Stimulated activated naive B cell treated with anti-CD40 and anti-IgM and Interleukin-4, amounts not matched to agents 10 μg/mL and 1 μg/mL and 100 μg/mL, for 72 hours (primary cell): ENCODE data around the gene THRAP3.

Experiments
- ATAC-seq, 2 donors: fragments of 150-1000 bp; cut with Tn5 transposase; replicated peaks; 2 replicates each; pipeline ENCODE4 v1.10.0; 2021; ENCODE audit warnings: moderate library complexity in 1 of 2
- DNase-seq: peaks from one replicate; pipeline ENCODE4 v3.0.0; 2021
- H3K27ac Mint-ChIP-seq: one replicate; pipeline ENCODE4 v1.8.0; 2022; ENCODE audit warnings: mild to moderate bottlenecking, mixed read lengths
- H3K27me3 Mint-ChIP-seq, 2 donors: one replicate each; pipeline ENCODE4 v1.8.0; 2022; ENCODE audit warnings: mixed read lengths in 2 of 2
- H3K36me3 Mint-ChIP-seq, 2 donors: one replicate each; pipeline ENCODE4 v1.8.0; 2022; ENCODE audit warnings: mixed read lengths in 2 of 2, mild to moderate bottlenecking in 1 of 2
- H3K4me1 Mint-ChIP-seq, 2 donors: one replicate each; pipeline ENCODE4 v1.8.0; 2022; ENCODE audit warnings: mixed read lengths in 2 of 2, mild to moderate bottlenecking in 1 of 2
- H3K4me3 Mint-ChIP-seq, 2 donors: one replicate each; pipeline ENCODE4 v1.8.0; 2022; ENCODE audit warnings: mild to moderate bottlenecking in 2 of 2, mixed read lengths in 2 of 2, moderate library complexity in 1 of 2
- H3K9me3 Mint-ChIP-seq, 2 donors: one replicate each; pipeline ENCODE4 v1.8.0; 2022; ENCODE audit warnings: mixed read lengths in 2 of 2, mild to moderate bottlenecking in 1 of 2

The THRAP3 gene

DNA sequence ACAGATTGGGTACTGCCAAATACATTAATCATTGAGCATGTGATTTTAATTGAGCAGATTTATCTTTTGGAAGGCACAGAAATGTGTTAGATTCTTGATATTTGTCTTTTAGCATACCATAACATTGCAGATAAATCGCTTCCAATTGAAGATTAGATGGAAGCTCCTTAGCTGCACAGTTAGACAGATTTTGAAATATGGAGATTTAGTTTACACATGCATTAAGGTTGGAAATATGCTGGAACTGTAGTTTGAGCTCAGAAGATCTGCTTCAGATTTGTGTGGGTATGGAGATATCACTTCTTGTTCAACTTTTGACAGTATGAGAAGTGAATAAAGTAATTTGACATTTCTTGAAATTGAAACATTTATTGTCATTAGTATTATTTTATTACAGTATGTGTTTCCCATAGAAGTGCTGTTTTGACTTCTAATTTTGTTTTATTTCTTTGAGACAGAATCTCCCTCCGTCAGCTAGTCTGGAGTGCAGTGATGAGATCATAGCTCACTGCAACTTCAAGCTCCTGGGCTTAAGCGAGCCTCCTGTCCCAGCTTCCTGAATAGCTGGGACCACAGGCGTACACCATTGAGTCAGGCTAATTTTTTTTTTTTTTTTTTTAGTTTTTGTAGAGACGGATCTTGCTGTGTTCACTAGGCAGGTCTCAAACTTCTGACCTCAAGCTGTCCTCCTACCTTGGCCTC, 29.1 kb downstream of the THRAP3 start:
- H3K36me3 Mint-ChIP-seq: peaks cover 36 to 43% of the 10 kb centered on the region in 2 donors
- ATAC-seq: no peak
- H3K4me3 Mint-ChIP-seq: no peak overlapping the region
- DNase-seq: no peak
- peaks cover 42 to 62% of the 10 kb centered on the region in 2 donors for H3K4me1 Mint-ChIP-seq
- H3K9me3 Mint-ChIP-seq: peaks cover 1 to 5% of the 10 kb centered on the region in 2 donors
- H3K27ac Mint-ChIP-seq: no peak overlapping the region
- H3K27me3 Mint-ChIP-seq: no peaks in the 10 kb centered on the region

DNA sequence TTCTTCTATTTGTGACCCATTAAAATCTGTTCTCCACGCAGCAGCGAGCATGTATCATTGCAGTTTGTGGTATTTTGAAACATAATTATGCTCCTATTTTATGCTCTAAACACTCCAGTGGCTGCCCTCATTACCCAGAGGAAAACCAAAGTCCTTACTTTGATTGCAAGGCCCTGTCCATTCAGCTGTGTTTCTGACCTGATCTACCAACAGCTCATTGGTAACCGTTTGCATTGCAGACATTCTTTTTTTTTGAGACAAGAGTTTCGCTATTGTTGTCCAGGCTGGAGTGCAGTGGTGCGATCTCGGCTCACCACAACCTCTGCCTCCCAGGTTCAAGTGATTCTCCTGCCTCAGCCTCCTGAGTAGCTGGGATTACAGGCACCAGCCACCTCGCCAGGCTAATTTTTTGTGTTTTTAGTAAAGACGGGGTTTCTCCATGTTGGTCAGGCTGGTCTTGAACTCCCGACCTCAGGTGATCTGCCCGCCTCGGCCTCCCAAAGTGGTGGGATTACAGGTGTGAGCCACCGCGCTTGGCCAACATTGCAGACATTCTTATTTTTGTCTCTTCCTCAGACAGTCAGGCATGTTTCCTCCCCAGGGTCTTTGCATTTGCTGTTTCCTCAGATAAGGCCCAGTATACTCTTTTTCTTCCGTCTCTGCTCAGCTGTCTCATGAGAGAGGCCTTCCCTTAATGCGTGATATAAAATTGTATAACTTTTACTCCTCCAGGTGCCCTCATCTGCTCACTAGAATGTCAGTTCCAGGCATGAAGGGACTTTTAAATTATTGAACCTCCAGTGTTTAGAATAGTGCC, 32.5 kb downstream of the THRAP3 start:
- DNase-seq (no peak), ATAC-seq (peak; percentile 46 to 55)
- Mint-ChIP-seq H3K27me3 (no peaks in the 10 kb centered on the region), H3K36me3 (peaks cover 20 to 34% of the 10 kb centered on the region in 2 donors), H3K9me3 (no peaks in the 10 kb centered on the region), H3K4me1 (peaks cover 27 to 38% of the 10 kb centered on the region in 2 donors), H3K4me3 (peak overlapping the region; percentile 25 to 61), H3K27ac (peak overlapping the region; percentile 68)

DNA sequence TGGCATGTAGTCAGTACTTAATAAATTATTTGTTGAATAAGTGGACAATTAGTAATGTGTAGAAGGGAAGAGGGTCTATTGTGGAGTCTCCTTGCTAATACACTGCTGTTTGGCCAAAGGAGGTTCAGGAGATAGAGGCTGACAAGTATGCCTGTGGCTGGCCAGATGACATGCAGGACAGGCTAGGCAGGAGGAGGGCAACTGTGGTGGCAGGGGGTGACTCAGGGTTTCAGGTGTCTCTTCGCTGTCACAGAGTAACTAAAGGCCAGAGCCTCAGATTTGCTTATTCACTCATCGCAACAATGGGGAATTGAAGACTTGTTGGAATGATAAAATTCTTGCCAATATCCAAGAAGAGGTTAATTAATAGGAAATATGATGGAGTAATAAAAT, 33.1 kb downstream of the THRAP3 start:
- Mint-ChIP-seq H3K27me3 (no peaks in the 10 kb centered on the region), H3K4me3 (peak overlapping the region; percentile 1 to 61), H3K4me1 (peaks cover 25 to 38% of the 10 kb centered on the region in 2 donors), H3K27ac (peak overlapping the region; percentile 68), H3K9me3 (no peaks in the 10 kb centered on the region), H3K36me3 (peaks cover 20 to 39% of the 10 kb centered on the region in 2 donors)
- ATAC-seq: peak; percentile 91
- DNase-seq: peak; percentile 8

DNA sequence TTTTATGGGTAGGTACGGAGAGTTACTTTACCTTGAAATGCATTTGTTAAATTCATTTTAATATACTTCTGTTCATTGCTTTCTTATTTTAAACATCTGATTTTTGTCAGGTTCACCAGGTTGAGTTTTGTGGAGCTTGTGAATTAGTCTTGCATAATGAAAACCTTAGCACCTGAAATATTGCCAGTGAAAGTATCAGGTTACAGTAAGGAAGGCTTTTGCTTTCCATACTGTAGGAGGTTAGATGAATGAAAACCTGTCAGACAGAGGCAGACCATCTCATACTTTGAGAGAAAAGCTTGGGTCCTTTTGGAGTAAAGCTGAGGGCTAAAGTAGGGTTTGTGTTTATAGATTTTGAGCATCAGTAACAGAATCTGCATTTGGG, 34.7 kb downstream of the THRAP3 start:
- H3K27ac Mint-ChIP-seq: peak overlapping the region; percentile 47
- H3K4me1 Mint-ChIP-seq: peaks cover 28 to 48% of the 10 kb centered on the region in 2 donors
- H3K4me3 Mint-ChIP-seq: no peak overlapping the region
- ATAC-seq: no peak
- no peaks in the 10 kb centered on the region for H3K9me3 Mint-ChIP-seq
- H3K36me3 Mint-ChIP-seq: peaks cover 24 to 46% of the 10 kb centered on the region in 2 donors
- no peak for DNase-seq
- H3K27me3 Mint-ChIP-seq: no peaks in the 10 kb centered on the region

- Mint-ChIP-seq H3K9me3 (no peaks in the 10 kb centered on the region), H3K4me1 (peaks cover 11 to 39% of the 10 kb centered on the region in 2 donors), H3K36me3 (peaks cover 17 to 36% of the 10 kb centered on the region in 2 donors), H3K4me3 (no peak overlapping the region), H3K27ac (peak overlapping the region; percentile 62), H3K27me3 (no peaks in the 10 kb centered on the region)
- DNase-seq (no peak), ATAC-seq (no peak)
Observed at GRCh38 chr1:36268981-36269380, 44.7 kb downstream of the THRAP3 start.

DNA sequence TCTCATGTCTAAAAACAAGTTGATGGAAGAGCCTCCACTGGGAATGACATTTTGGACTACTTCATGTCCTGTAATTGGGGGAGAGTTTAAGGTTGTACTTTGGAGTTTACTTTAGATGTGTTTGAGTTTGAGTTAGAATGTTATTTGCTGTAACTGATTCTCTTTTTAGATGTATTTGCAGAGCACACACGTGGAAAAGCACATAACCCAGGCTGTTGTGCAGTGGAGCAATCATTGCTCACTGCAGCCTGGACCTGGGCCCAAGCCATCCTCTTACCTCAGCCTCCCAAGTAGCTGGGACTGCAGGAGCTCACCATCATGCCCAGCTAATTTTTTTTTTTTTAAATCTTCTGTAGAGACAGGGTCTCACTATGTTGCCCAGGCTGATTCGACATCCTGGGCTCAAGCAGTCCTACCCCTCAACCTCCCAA, 45.2 kb downstream of the THRAP3 start:
- peak overlapping the region; percentile 59 for H3K27ac Mint-ChIP-seq
- no peak for ATAC-seq
- no peak for DNase-seq
- no peaks in the 10 kb centered on the region for H3K27me3 Mint-ChIP-seq
- H3K9me3 Mint-ChIP-seq: no peaks in the 10 kb centered on the region
- H3K4me1 Mint-ChIP-seq: peaks cover 9 to 35% of the 10 kb centered on the region in 2 donors
- H3K4me3 Mint-ChIP-seq: no peak overlapping the region
- peaks cover 14 to 31% of the 10 kb centered on the region in 2 donors for H3K36me3 Mint-ChIP-seq

- H3K27ac Mint-ChIP-seq: no peak overlapping the region
- DNase-seq: no peak
Observed at GRCh38 chr1:36273024-36273423, 48.8 kb downstream of the THRAP3 start.

DNA sequence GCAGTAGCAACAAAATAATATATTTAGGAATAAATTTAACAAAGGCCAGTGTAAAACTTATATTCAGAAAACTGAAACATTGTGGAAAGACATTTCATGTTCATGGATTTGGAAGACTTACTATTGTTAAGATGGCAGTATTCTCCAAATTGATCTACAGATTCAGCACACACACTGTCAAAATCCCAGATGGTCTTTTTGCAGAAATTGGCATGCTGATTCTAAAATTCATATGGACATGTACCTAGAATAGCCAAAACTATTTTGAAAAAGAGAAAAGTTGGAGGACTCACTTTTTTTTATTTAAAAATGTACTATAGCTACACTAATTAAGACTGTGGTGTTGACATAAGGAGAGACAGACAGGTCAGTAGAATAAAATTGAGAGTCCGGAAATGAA, 50.0 kb downstream of the THRAP3 start:
- Mint-ChIP-seq H3K27ac (no peak overlapping the region), H3K4me1 (peaks cover 1 to 21% of the 10 kb centered on the region in 2 donors), H3K9me3 (no peaks in the 10 kb centered on the region), H3K27me3 (no peaks in the 10 kb centered on the region), H3K4me3 (no peak overlapping the region), H3K36me3 (peaks cover 14 to 22% of the 10 kb centered on the region in 2 donors)
- no peak for DNase-seq
- ATAC-seq: no peak

More at GRCh38 chr1:36273024-36273423, 48.8 kb downstream of the THRAP3 start:
- Mint-ChIP-seq H3K9me3 (no peaks in the 10 kb centered on the region), H3K4me3 (no peak overlapping the region), H3K4me1 (peaks cover 4 to 26% of the 10 kb centered on the region in 2 donors), H3K36me3 (peaks cover 19 to 31% of the 10 kb centered on the region in 2 donors), H3K27me3 (no peaks in the 10 kb centered on the region)
- ATAC-seq: no peak

DNA sequence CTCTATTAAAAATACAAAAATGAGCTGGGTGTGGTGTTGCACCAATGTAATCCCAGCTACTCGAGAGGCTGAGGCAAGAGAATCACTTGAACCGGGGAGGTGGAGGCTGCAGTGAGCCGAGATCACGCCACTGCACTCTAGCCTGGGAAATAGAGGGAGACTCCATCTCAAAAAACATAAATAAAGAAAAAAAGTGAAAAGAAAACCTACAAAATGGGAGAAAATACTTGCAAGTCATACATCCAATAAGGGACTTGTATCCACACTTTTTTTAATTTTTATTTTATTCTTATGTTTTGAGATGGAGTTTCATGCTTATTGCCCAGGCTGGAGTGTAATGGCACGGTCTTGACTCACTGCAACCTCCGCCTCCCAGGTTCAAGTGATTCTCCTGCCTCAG, 52.4 kb downstream of the THRAP3 start:
- Mint-ChIP-seq H3K4me1 (peaks cover 5 to 38% of the 10 kb centered on the region in 2 donors), H3K36me3 (peaks cover 8 to 11% of the 10 kb centered on the region in 2 donors)

DNA sequence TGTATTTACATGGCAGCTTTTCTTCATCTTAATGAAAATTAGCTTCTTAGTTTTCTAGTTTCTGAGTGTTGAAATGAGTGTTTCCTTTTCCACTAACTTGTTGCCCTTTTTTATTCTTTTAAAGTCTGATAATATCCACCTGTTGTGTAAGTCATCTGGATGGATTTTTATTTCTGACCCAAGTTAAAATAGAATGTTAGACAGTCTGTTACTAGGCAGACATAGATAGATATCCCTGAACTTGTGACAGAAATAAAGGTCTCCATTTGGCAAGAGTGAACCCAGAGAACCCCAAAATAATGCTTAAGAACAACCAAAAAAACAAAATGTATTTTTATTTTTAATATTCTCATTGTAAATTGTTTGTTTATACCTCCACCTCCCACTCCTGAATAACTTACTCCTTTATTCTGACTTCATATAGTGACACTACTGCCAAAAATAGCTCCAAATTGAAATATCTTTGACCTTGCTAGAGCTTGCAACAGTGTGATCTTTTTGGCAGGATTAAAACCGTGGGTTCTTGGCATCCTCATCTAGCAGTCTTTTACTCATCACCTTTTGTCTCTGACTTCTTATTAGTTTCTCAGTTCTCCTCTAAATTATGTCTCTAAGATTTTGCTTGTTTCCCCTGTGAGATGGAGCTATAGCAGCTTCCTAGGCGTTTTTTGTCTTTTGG, 55.0 kb downstream of the THRAP3 start:
- Mint-ChIP-seq H3K27me3 (no peaks in the 10 kb centered on the region), H3K9me3 (no peaks in the 10 kb centered on the region), H3K27ac (no peak overlapping the region), H3K4me1 (peaks cover 5 to 22% of the 10 kb centered on the region in 2 donors), H3K4me3 (no peak overlapping the region), H3K36me3 (peaks cover 12 to 13% of the 10 kb centered on the region in 2 donors)
- no peak for DNase-seq
- ATAC-seq: no peak

More for the DNA sequence above, 52.4 kb downstream of the THRAP3 start:
- Mint-ChIP-seq H3K9me3 (no peaks in the 10 kb centered on the region), H3K27ac (no peak overlapping the region), H3K4me3 (no peak overlapping the region), H3K27me3 (no peaks in the 10 kb centered on the region)
- no peak for ATAC-seq
- no peak for DNase-seq

DNA sequence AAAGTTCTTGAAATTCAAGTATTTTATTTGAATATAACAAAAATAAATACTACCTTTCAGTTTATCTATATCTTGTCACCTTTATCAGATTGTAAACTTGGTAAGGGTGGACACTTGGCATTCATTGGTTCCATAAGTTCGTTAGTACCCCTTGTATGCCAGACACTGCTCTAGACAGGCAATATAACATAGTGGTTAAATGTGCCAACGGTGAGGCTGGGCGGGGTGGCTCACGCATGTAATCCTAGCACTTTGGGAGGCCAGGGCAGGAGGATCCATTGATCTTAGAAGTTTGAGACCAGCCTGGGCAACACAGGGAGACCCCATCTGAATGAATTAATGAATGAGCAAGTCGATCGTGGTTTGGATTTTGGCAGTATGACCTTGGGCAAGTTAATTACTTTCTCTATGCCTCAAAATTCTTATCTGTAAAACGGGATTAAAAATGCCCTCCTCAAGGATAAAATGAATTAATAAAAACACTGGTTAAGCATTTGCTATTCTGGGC, 55.6 kb downstream of the THRAP3 start:
- Mint-ChIP-seq H3K9me3 (no peaks in the 10 kb centered on the region), H3K27me3 (no peaks in the 10 kb centered on the region), H3K4me1 (peaks cover 5 to 22% of the 10 kb centered on the region in 2 donors), H3K36me3 (peaks cover 12 to 15% of the 10 kb centered on the region in 2 donors), H3K4me3 (no peak overlapping the region), H3K27ac (no peak overlapping the region)
- ATAC-seq (no peak), DNase-seq (no peak)

GRCh38 chr1:36284061-36284460, 59.8 kb downstream of the THRAP3 start:
- H3K36me3 Mint-ChIP-seq: peaks cover 24 to 33% of the 10 kb centered on the region in 2 donors

DNA sequence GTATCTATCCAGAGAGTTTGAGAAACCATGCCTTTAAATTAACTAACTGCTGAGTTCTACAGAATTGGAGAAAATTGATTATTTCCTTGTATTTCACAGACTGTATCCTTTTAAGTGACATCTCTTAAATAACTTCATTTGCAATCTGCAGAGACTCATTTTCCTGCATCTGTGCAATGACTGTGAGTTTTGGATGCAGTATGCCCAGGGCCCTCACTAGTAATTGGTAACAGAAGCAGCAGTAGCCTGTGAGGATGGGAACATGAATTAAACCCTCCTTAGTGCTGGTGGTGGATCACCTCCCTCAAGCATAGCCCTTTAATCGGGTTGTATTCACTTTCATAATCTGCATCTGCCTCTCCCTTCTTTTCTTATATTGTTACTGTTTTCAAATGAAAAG, 60.3 kb downstream of the THRAP3 start:
- H3K4me1 Mint-ChIP-seq: peaks cover 13 to 39% of the 10 kb centered on the region in 2 donors
- H3K9me3 Mint-ChIP-seq: no peaks in the 10 kb centered on the region
- H3K36me3 Mint-ChIP-seq: peaks cover 26 to 37% of the 10 kb centered on the region in 2 donors
- ATAC-seq: no peak
- DNase-seq: no peak
- H3K27me3 Mint-ChIP-seq: no peaks in the 10 kb centered on the region
- no peak overlapping the region for H3K4me3 Mint-ChIP-seq
- H3K27ac Mint-ChIP-seq: no peak overlapping the region

More at GRCh38 chr1:36284061-36284460, 59.8 kb downstream of the THRAP3 start:
- no peak for DNase-seq
- Mint-ChIP-seq H3K4me3 (no peak overlapping the region), H3K9me3 (no peaks in the 10 kb centered on the region), H3K27me3 (no peaks in the 10 kb centered on the region), H3K4me1 (peaks cover 13 to 40% of the 10 kb centered on the region in 2 donors), H3K27ac (no peak overlapping the region)
- ATAC-seq: no peak
